Naive thymus-derived CD4-positive, alpha-beta T cell (primary cell): Measurements from ENCODE around the gene ENOX2. TPM values are rescaled to one million over a fixed set of nuclear protein-coding genes. Genes with fewer than 3 reads are reported as not detected.
"Not testable (repeated sequence)": the region's sequence is repeated elsewhere in the genome, so short reads cannot be mapped to it uniquely, and the experiment has no call there.

ENCODE experiments used
- ATAC-seq: fragments of 150-1000 bp; cut with Tn5 transposase; 2 replicates; pipeline ENCODE4 v1.10.0; 2021; ENCODE audit warnings: mild to moderate bottlenecking, moderate library complexity
- CTCF ChIA-PET: fragments of 350-600 bp; sonication (Branson Sonifier 250); formaldehyde crosslinking; loops from one replicate; lab custom pipeline; 2021; ENCODE audit warnings: antibody characterized with exemption; lab: Charles Lee
- POLR2A ChIA-PET: fragments of 350-600 bp; sonication (Branson Sonifier 250); formaldehyde crosslinking; loops from one replicate; lab custom pipeline; 2021; ENCODE audit warnings: antibody characterized with exemption, inconsistent platforms; lab: Charles Lee
- DNase-seq, 9 donors: peaks; one replicate each; pipeline versions ENCODE4 v3.0.0 to v3.0.0-alpha.2; 2020 to 2022; ENCODE audit warnings: mixed read lengths in 1 of 9
- H3K27ac ChIP-seq: one replicate; pipeline ENCODE4 v1.7.0; 2013; ENCODE audit warnings: mild to moderate bottlenecking, low read depth, low read length, moderate library complexity
- H3K27me3 ChIP-seq, 2 donors: one replicate each; pipeline ENCODE4 v1.7.0; 2013; ENCODE audit warnings: low read length in 2 of 2, mild to moderate bottlenecking in 2 of 2, moderate library complexity in 2 of 2; ENCODE audit not compliant: control insufficient read depth in 2 of 2, insufficient read depth in 2 of 2
- H3K36me3 ChIP-seq, 3 experiments: 1 replicate in 2 of 3; 2 replicates in 1 of 3; pipeline ENCODE4 v1.7.0; 2013; ENCODE audit warnings: low read length in 3 of 3, mild to moderate bottlenecking in 3 of 3, moderate library complexity in 1 of 3; ENCODE audit not compliant: insufficient read depth in 3 of 3, control insufficient read depth in 2 of 3
- H3K4me1 ChIP-seq, 2 donors: one replicate each; pipeline ENCODE4 v1.7.0; 2013; ENCODE audit warnings: low read length in 2 of 2, mild to moderate bottlenecking in 2 of 2, moderate library complexity in 1 of 2; ENCODE audit not compliant: control insufficient read depth in 2 of 2, insufficient read depth in 2 of 2
- H3K4me3 ChIP-seq: 2 replicates; pipeline ENCODE4 v1.7.0; 2013; ENCODE audit warnings: mild to moderate bottlenecking, low read length
- H3K9me3 ChIP-seq, 3 experiments: 1 replicate in 2 of 3; 2 replicates in 1 of 3; pipeline ENCODE4 v1.7.0; 2013; ENCODE audit warnings: low read length in 3 of 3; ENCODE audit not compliant: control insufficient read depth in 2 of 3
- H3K27ac Mint-ChIP-seq, 9 donors: one replicate each; pipeline ENCODE4 v1.8.0; 2020 to 2022; ENCODE audit warnings: mixed read lengths in 9 of 9, mild to moderate bottlenecking in 8 of 9, moderate library complexity in 5 of 9, inconsistent platforms in 2 of 9
- H3K27me3 Mint-ChIP-seq, 5 donors: one replicate each; pipeline ENCODE4 v1.8.0; 2021 to 2022; ENCODE audit warnings: mixed read lengths in 5 of 5, mild to moderate bottlenecking in 1 of 5
- H3K36me3 Mint-ChIP-seq, 5 donors: one replicate each; pipeline ENCODE4 v1.8.0; 2020 to 2022; ENCODE audit warnings: mixed read lengths in 5 of 5, mild to moderate bottlenecking in 3 of 5, inconsistent platforms in 1 of 5
- H3K4me1 Mint-ChIP-seq, 7 donors: one replicate each; pipeline ENCODE4 v1.8.0; 2020 to 2022; ENCODE audit warnings: mixed read lengths in 7 of 7, mild to moderate bottlenecking in 3 of 7, inconsistent platforms in 1 of 7
- H3K4me3 Mint-ChIP-seq, 10 donors: one replicate each; pipeline ENCODE4 v1.8.0; 2020 to 2022; ENCODE audit warnings: mild to moderate bottlenecking in 10 of 10, mixed read lengths in 10 of 10, moderate library complexity in 6 of 10, inconsistent platforms in 2 of 10
- H3K9me3 Mint-ChIP-seq, 11 donors: one replicate each; pipeline ENCODE4 v1.8.0; 2020 to 2022; ENCODE audit warnings: mixed read lengths in 11 of 11, mild to moderate bottlenecking in 4 of 11, inconsistent platforms in 1 of 11, moderate library complexity in 1 of 11
- intact Hi-C, 2 donors: fragments of 100-400 bp; cut with micrococcal nuclease; formaldehyde crosslinking; loops; one replicate each; pipeline ENCODE4 v1.15.1; 2023
- polyA plus RNA-seq, 2 donors: library from polyadenylated mRNA; unstranded; fragments of 300-500 nt; fragmentation: Illumina TruSeq; gene quantifications; one replicate each; pipeline ENCODE4 v1.2.3, GENCODE V29; 2021
- total RNA-seq, 6 experiments: library from RNA in 5 of 6; stranded (reverse) in 5 of 6; gene quantifications; 1 replicate in 5 of 6; 2 replicates in 1 of 6; pipeline ENCODE4 v1.2.3 and lab custom pipeline; 2021 to 2026

The ENOX2 gene
- total and polyA plus RNA-seq, 7 experiments from 2014 or later = 10.3 to 24.0 (median 13.0) TPM

DNA sequence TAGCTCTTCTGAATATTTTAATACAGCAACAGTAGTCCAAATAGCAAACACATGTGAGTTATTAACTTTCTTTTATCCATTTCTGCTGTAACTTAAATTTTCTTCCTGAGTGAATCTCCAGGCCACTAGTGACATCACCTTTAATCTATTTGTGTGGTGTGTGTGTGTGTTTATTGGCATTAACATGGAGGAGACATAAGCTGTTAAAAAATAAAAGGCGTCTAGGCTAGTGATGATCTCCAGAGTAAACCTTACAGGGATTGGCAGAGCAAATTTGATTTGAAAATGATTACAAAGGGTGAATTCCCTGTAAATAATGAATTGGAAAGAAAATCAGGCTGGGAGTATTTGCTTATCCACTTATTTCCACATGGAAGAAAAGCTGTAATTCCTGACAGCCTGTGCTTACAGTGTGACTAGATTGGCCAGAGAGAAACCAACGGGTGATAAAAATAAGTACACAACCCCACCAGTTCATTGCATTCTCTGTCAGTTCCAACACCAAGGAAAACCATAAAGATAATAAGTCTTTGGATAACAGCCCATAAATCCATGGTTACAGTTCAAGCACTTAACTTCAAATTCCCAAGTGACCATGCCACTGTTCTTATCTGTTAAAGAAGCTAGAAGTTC lies 186.1 kb downstream of the ENOX2 start:
- intact Hi-C loops = no loop called here
- Histone ChIP-seq H3K36me3 (no peaks in the 10 kb centered on the region), H3K9me3 (no peaks in the 10 kb centered on the region), H3K27me3 (no peaks in the 10 kb centered on the region), H3K27ac (no peak overlapping the region), H3K4me3 (no peak overlapping the region), H3K4me1 (no peaks in the 10 kb centered on the region)
- ChIA-PET CTCF (no interaction called here), POLR2A (no interaction called here)
- ATAC-seq = no peak
- Mint-ChIP-seq H3K27me3 (no peaks in the 10 kb centered on the region), H3K4me3 (no peak overlapping the region), H3K9me3 (no peaks in the 10 kb centered on the region), H3K36me3 (peaks cover 0 to 14% (median 4%) of the 10 kb centered on the region in 5 donors), H3K27ac (no peak overlapping the region), H3K4me1 (peaks cover 0 to 5% (median 0%) of the 10 kb centered on the region in 7 donors)
- DNase-seq = no peak

DNA sequence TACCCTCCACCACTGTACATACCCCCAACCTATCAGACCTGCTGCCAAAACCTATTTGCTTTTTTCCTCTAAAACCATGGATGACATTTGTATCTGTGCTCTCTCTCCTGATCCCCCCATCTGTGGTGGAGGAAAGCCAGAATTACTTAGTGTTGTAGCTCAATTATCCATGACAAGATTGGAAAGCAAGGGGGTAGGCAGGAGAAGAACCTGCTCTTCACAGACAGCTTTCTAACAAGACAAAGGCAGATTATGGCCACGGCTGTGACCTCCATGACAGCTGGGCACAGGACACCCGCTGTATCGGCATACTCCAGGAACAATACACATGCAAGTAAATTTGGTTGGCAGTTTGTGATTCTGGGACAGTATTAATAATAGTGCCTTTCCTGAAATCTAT lies 186.7 kb downstream of the ENOX2 start:
- peaks cover 0 to 1% (median 0%) of the 10 kb centered on the region in 11 donors for H3K9me3 Mint-ChIP-seq

DNA sequence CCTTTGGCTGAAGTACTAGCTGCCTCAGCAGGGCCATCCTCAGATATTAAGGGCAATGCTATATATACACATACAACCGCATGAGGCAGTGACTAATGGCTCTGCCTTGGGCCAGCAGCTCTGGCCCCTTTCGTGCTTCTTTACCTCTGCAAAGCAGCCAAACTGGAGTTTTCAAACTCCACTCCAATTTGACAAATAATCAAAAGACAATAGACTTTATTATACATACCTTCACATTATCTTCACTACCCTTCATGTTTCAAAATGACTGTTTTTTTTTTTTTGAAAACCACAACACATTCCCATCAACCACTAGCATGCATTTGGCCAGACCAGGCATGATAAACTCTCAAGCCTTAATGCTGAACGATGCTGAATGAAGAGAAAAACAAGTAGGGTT lies 187.7 kb downstream of the ENOX2 start:
- no peak overlapping the region for H3K4me3 Mint-ChIP-seq
- no peaks in the 10 kb centered on the region for H3K27me3 Mint-ChIP-seq
- DNase-seq (no peak), ATAC-seq (no peak)
- POLR2A ChIA-PET = no interaction called here
- no peak overlapping the region for H3K27ac Mint-ChIP-seq
- CTCF ChIA-PET = no interaction called here
- no peaks in the 10 kb centered on the region for H3K36me3 ChIP-seq
- no peak overlapping the region for H3K27ac ChIP-seq
- peaks cover 0 to 1% (median 0%) of the 10 kb centered on the region in 11 donors for H3K9me3 Mint-ChIP-seq
- H3K4me3 ChIP-seq = no peak overlapping the region
- no peaks in the 10 kb centered on the region for H3K27me3 ChIP-seq
- H3K9me3 ChIP-seq = no peaks in the 10 kb centered on the region
- H3K4me1 ChIP-seq = no peaks in the 10 kb centered on the region
- peaks cover 0 to 5% (median 0%) of the 10 kb centered on the region in 7 donors for H3K4me1 Mint-ChIP-seq
- intact Hi-C loops = no loop called here
- peaks cover 0 to 12% (median 4%) of the 10 kb centered on the region in 5 donors for H3K36me3 Mint-ChIP-seq

More for the DNA sequence above, 186.7 kb downstream of the ENOX2 start:
- H3K36me3 ChIP-seq = no peaks in the 10 kb centered on the region
- no peaks in the 10 kb centered on the region for H3K27me3 Mint-ChIP-seq
- no peak overlapping the region for H3K4me3 ChIP-seq
- POLR2A ChIA-PET = no interaction called here
- H3K27ac Mint-ChIP-seq = no peak overlapping the region
- H3K4me1 Mint-ChIP-seq = peaks cover 0 to 5% (median 0%) of the 10 kb centered on the region in 7 donors
- no peaks in the 10 kb centered on the region for H3K4me1 ChIP-seq
- no peaks in the 10 kb centered on the region for H3K9me3 ChIP-seq
- peaks cover 0 to 12% (median 4%) of the 10 kb centered on the region in 5 donors for H3K36me3 Mint-ChIP-seq
- H3K4me3 Mint-ChIP-seq = no peak overlapping the region
- H3K27ac ChIP-seq = no peak overlapping the region
- CTCF ChIA-PET = no interaction called here
- DNase-seq (no peak), ATAC-seq (no peak)
- H3K27me3 ChIP-seq = no peaks in the 10 kb centered on the region
- intact Hi-C loops = no loop called here

DNA sequence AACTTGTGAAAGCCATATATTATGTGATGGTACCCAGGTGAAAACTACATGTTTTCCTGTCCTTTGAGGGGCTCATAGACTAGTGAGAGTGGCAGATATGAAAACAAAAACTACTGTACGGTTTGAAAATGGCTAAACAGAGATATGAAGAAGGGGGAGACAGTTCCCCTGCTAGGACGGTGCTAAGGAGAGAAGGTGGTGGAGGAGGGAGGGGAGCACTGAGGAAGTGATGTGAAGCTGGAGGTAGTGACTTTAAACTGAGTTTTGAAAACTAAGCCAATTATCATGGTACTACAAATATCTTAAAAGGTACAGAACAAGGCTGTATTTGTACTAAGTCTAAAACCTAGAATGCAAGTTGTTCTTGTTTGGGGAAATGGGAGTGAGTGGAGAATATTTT lies 188.3 kb downstream of the ENOX2 start:
- DNase-seq (no peak), ATAC-seq (no peak)
- Mint-ChIP-seq H3K27me3 (no peaks in the 10 kb centered on the region), H3K9me3 (peaks cover 0 to 1% (median 0%) of the 10 kb centered on the region in 11 donors), H3K4me1 (peaks cover 0 to 5% (median 0%) of the 10 kb centered on the region in 7 donors), H3K36me3 (peaks cover 0 to 12% (median 4%) of the 10 kb centered on the region in 5 donors), H3K4me3 (no peak overlapping the region), H3K27ac (no peak overlapping the region)
- POLR2A ChIA-PET = no interaction called here
- intact Hi-C loops = no loop called here
- Histone ChIP-seq H3K4me1 (no peaks in the 10 kb centered on the region), H3K9me3 (no peaks in the 10 kb centered on the region), H3K27ac (no peak overlapping the region), H3K36me3 (no peaks in the 10 kb centered on the region), H3K27me3 (no peaks in the 10 kb centered on the region), H3K4me3 (no peak overlapping the region)
- CTCF ChIA-PET = no interaction called here

DNA sequence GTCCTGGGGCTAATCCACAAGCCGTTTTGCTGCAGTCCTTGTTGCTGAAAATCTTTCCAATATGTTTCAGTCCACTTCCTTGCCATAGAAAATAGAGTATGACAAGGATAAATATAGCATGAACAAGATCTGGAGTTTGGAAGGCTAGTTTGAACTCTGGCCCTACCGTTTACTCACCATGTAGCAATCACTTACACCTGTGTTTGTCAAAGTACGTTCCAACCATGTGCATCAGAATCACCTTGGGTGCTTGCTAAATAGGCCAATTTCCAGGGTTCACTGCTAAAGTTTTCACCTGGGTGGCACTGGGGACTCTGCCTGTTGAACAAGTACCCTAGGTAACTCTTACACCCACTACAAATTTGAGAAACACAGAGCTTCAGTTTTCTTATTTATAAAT lies 188.9 kb downstream of the ENOX2 start:
- Mint-ChIP-seq H3K36me3 (peaks cover 0 to 12% (median 4%) of the 10 kb centered on the region in 5 donors), H3K27me3 (no peaks in the 10 kb centered on the region), H3K9me3 (peaks cover 0 to 1% (median 0%) of the 10 kb centered on the region in 11 donors), H3K27ac (no peak overlapping the region), H3K4me3 (no peak overlapping the region), H3K4me1 (peaks cover 0 to 5% (median 0%) of the 10 kb centered on the region in 7 donors)
- CTCF ChIA-PET = no interaction called here
- no peaks in the 10 kb centered on the region for H3K9me3 ChIP-seq
- intact Hi-C loops = no loop called here
- no peaks in the 10 kb centered on the region for H3K27me3 ChIP-seq
- no peaks in the 10 kb centered on the region for H3K36me3 ChIP-seq
- POLR2A ChIA-PET = no interaction called here
- ATAC-seq (no peak), DNase-seq (no peak)
- no peak overlapping the region for H3K4me3 ChIP-seq
- no peak overlapping the region for H3K27ac ChIP-seq
- no peaks in the 10 kb centered on the region for H3K4me1 ChIP-seq

DNA sequence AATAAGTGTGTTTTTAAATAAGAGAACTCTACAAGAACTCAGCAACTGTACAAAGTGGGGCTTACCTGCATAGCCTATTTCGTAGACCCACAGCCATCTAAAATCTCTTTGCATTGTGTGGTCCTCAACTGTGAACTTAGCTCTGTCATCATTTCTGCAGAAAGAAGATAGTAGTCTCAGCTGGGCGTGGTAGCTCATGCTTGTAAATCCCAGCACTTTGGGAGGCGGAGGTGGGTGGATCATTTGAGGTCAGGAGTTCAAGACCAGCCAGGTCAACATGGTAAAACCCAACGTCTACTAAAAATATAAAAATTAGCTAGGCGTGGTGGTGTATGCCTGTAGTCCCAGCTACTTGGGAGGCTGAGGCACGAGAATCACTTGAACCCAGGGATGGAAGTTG lies 193.8 kb downstream of the ENOX2 start:
- ATAC-seq, H3K27ac ChIP-seq, CTCF ChIA-PET, H3K4me3 ChIP-seq, DNase-seq, H3K27me3 Mint-ChIP-seq, H3K36me3 ChIP-seq, H3K27me3 ChIP-seq, H3K4me1 Mint-ChIP-seq, POLR2A ChIA-PET, H3K27ac Mint-ChIP-seq, H3K4me3 Mint-ChIP-seq, H3K9me3 Mint-ChIP-seq, intact Hi-C loops, H3K9me3 ChIP-seq, H3K4me1 ChIP-seq: not testable (repeated sequence)
- peaks cover 0 to 19% (median 0%) of the 10 kb centered on the region in 5 donors for H3K36me3 Mint-ChIP-seq

DNA sequence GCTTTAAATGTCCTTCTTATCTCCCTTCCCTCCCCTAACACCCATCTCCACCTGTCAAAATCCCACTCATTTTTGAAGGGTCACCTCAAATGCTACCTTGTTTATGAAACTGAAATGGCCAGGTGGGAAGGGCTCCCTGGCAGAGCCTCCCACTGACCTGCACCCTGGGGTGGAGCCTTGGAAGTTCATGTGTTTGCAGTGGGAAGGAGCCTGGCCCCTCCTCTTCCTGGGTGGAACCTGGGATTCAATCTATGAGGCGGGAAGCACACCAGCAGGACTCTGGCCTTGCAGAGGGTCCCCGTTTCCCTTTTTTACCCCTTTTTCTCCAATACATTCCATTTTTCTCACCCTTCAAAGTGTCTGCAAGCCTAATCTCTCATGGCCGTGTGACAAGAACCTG lies 197.4 kb downstream of the ENOX2 start:
- DNase-seq (no peak), ATAC-seq (no peak)
- Mint-ChIP-seq H3K27me3 (no peaks in the 10 kb centered on the region), H3K36me3 (peaks cover 0 to 21% (median 0%) of the 10 kb centered on the region in 5 donors), H3K4me1 (peaks cover 0 to 2% (median 0%) of the 10 kb centered on the region in 7 donors), H3K9me3 (no peaks in the 10 kb centered on the region), H3K27ac (no peak overlapping the region), H3K4me3 (no peak overlapping the region)
- H3K27me3 ChIP-seq = no peaks in the 10 kb centered on the region
- H3K36me3 ChIP-seq = no peaks in the 10 kb centered on the region
- CTCF ChIA-PET = no interaction called here
- intact Hi-C loops = no loop called here
- no peaks in the 10 kb centered on the region for H3K4me1 ChIP-seq
- H3K27ac ChIP-seq = no peak overlapping the region
- no peak overlapping the region for H3K4me3 ChIP-seq
- POLR2A ChIA-PET = no interaction called here
- no peaks in the 10 kb centered on the region for H3K9me3 ChIP-seq
